Panc1 (cell line): ENCODE results near the gene RNF41. TPM values are rescaled to one million over a fixed set of nuclear protein-coding genes. Genes with fewer than 3 reads are reported as not detected.

Experiments
- ATAC-seq: fragments of 200-7000 bp; cut with Tn5 transposase; 2 replicates; pipeline ENCODE4 v1.9.1; 2020; ENCODE audit warnings: mild to moderate bottlenecking, moderate library complexity
- BruUV-seq: library from RNA; stranded (reverse); fragments of 400-500 nt; replicated peaks from 2 replicates; lab custom pipeline; 2021; lab: Mats Ljungman, UMichigan
- CTCF ChIA-PET: fragments of 300-600 bp; sonication (Branson Sonifier 250); formaldehyde crosslinking; loops from one replicate; lab custom pipeline; 2022; ENCODE audit warnings: antibody characterized with exemption; lab: Charles Lee
- POLR2A ChIA-PET: fragments of 300-600 bp; sonication (Branson Sonifier 250); formaldehyde crosslinking; loops from one replicate; lab custom pipeline; 2022; ENCODE audit warnings: antibody characterized with exemption; lab: Charles Lee
- DNase-seq: peaks from one replicate; pipeline ENCODE4 v3.0.0-alpha.2; 2010; ENCODE audit warnings: low read depth, low spot score
- H3K27ac ChIP-seq: 2 replicates; pipeline ENCODE4 v1.5.1; 2011; ENCODE audit warnings: mild to moderate bottlenecking, low read length, inconsistent platforms
- H3K27me3 ChIP-seq: fragments of 200-500 bp; sonication (Bioruptor generic); 2 replicates; pipeline ENCODE4 v1.6.0; 2014; ENCODE audit warnings: low read length, inconsistent platforms; ENCODE audit not compliant: control insufficient read depth, insufficient read depth
- H3K36me3 ChIP-seq: fragments of 200-500 bp; sonication (Bioruptor generic); 2 replicates; pipeline ENCODE4 v1.5.1; 2014; ENCODE audit warnings: inconsistent platforms, mild to moderate bottlenecking, low read length, moderate library complexity; ENCODE audit not compliant: control insufficient read depth, insufficient read depth
- H3K4me1 ChIP-seq: 2 replicates; pipeline ENCODE4 v1.5.1; 2011; ENCODE audit warnings: inconsistent platforms, mild to moderate bottlenecking, low read length, moderate library complexity; ENCODE audit not compliant: control insufficient read depth, insufficient read depth
- H3K4me3 ChIP-seq, 2 experiments: 2 replicates each; pipeline ENCODE4 v1.5.1; 2011 to 2012; ENCODE audit warnings: low read depth in 2 of 2, low read length in 2 of 2, mild to moderate bottlenecking in 2 of 2, inconsistent platforms in 1 of 2, moderate library complexity in 1 of 2
- H3K9me3 ChIP-seq: fragments of 200-500 bp; sonication (Bioruptor generic); 2 replicates; pipeline ENCODE4 v1.5.1; 2014; ENCODE audit warnings: low read depth, mild to moderate bottlenecking, inconsistent platforms, low read length, moderate library complexity; ENCODE audit not compliant: control insufficient read depth, insufficient read depth
- POLR2AphosphoS5 ChIP-seq: IDR thresholded peaks from 2 replicates; pipeline ENCODE4 v1.6.1; 2012; ENCODE audit warnings: mild to moderate bottlenecking, low read depth, low read length, moderate library complexity
- SIN3A ChIP-seq: IDR thresholded peaks from 2 replicates; pipeline ENCODE4 v1.6.1; 2012; ENCODE audit warnings: low read depth, mild to moderate bottlenecking, low read length, moderate library complexity, borderline replicate concordance; ENCODE audit not compliant: insufficient read depth
- in situ Hi-C: cut with HindIII; loops from 2 replicates; pipeline ENCODE4 v1.10.0; 2016; ENCODE audit warnings: low sequenced_read_pairs, low pct_unique_long_range_greater_than_20kb
- intact Hi-C: fragments of 100-400 bp; cut with micrococcal nuclease; formaldehyde crosslinking; loops from one replicate; pipeline ENCODE4 v1.10.0; 2022; ENCODE audit not compliant: unreplicated experiment
- total RNA-seq: library from RNA; stranded (reverse); gene quantifications from one replicate; pipeline ENCODE4 v1.2.1, GENCODE V29; 2021; ENCODE audit not compliant: unreplicated experiment
- TF ChIP-seq, protein P1 (sequence below), 2 experiments: IDR thresholded peaks; 2 replicates each; pipeline ENCODE4 v1.6.1; 2011 to 2012; ENCODE audit warnings: low read depth in 2 of 2, control low read depth in 1 of 2, low read length in 1 of 2, mild to moderate bottlenecking in 1 of 2, moderate library complexity in 1 of 2; ENCODE audit not compliant: insufficient read depth in 1 of 2
- TF ChIP-seq, protein P2 (sequence below): fragments of 450-650 bp; IDR thresholded peaks from 2 replicates; pipeline ENCODE4 v1.5.1; 2017; ENCODE audit warnings: mild to moderate bottlenecking

The RNF41 gene
- total RNA-seq, 1 experiment from 2014 or later, result 35.3 TPM

DNA sequence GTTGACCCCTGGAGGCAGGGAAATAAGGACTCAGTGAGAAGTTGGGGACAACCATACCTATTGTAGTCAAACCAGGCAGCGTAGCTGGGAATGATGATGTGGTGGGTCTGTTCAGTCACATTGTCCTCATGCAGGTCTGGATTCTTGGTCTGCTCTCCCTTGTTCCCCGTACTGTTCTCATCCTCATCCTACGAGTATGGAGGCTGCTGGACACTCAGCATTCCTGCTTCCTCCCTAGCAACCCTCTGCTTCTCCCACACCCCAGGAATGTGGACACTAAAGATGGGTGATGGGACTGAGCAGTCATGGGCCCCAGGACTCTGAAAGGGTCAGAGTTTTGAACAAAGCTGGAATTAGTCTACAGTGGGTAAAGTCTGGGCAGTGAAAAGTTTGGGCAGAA lies 43.4 kb downstream of the RNF41 start:
- intact Hi-C loops, result no loop called here
- POLR2A ChIA-PET, result no interaction called here

DNA sequence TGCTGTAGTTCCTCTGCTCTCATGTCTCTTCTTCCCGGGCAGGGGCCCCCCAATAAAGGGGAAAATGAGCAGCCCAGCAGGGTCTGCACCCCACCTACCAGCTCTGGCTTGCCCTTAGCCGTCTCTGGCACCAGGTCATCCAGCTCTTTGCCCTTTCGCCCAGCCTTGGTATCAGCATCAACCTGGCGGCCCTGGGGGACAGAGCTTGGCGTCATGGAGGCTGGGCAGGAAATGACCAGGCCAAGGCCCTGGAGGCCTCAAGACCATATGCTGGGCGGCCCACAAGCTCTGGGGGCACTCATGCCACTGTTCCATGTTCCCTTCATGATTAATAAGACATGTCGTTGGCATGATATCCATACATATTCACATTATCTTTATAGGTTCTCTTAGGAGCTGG lies 48.9 kb downstream of the RNF41 start:
- DNase-seq, result no peak
- ATAC-seq, result no peak
- ChIA-PET POLR2A (no interaction called here), CTCF (no interaction called here)
- H3K9me3 ChIP-seq, result no peaks in the 10 kb centered on the region
- BruUV-seq, result no TSS peak
- peaks cover 18% of the 10 kb centered on the region for H3K36me3 ChIP-seq
- intact Hi-C loops, result no loop called here
- TF ChIP-seq SIN3A (no peak), POLR2AphosphoS5 (no peak)
- TF ChIP-seq, protein P1, sequence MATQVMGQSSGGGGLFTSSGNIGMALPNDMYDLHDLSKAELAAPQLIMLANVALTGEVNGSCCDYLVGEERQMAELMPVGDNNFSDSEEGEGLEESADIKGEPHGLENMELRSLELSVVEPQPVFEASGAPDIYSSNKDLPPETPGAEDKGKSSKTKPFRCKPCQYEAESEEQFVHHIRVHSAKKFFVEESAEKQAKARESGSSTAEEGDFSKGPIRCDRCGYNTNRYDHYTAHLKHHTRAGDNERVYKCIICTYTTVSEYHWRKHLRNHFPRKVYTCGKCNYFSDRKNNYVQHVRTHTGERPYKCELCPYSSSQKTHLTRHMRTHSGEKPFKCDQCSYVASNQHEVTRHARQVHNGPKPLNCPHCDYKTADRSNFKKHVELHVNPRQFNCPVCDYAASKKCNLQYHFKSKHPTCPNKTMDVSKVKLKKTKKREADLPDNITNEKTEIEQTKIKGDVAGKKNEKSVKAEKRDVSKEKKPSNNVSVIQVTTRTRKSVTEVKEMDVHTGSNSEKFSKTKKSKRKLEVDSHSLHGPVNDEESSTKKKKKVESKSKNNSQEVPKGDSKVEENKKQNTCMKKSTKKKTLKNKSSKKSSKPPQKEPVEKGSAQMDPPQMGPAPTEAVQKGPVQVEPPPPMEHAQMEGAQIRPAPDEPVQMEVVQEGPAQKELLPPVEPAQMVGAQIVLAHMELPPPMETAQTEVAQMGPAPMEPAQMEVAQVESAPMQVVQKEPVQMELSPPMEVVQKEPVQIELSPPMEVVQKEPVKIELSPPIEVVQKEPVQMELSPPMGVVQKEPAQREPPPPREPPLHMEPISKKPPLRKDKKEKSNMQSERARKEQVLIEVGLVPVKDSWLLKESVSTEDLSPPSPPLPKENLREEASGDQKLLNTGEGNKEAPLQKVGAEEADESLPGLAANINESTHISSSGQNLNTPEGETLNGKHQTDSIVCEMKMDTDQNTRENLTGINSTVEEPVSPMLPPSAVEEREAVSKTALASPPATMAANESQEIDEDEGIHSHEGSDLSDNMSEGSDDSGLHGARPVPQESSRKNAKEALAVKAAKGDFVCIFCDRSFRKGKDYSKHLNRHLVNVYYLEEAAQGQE (IDR thresholded peaks at IDR 0.05; ENCODE audit: insufficient read depth in 1 of 2, low read depth in 2 of 2, low read length in 1 of 2), result no peak
- in situ Hi-C loops, result no loop called here
- H3K27ac ChIP-seq, result no peak overlapping the region
- no peaks in the 10 kb centered on the region for H3K27me3 ChIP-seq
- no peak overlapping the region for H3K4me3 ChIP-seq
- H3K4me1 ChIP-seq, result no peaks in the 10 kb centered on the region

More for the DNA sequence above, 43.4 kb downstream of the RNF41 start:
- Histone ChIP-seq H3K36me3 (peaks cover 37% of the 10 kb centered on the region), H3K9me3 (no peaks in the 10 kb centered on the region), H3K27ac (no peak overlapping the region), H3K27me3 (no peaks in the 10 kb centered on the region), H3K4me3 (no peak overlapping the region), H3K4me1 (no peaks in the 10 kb centered on the region)
- no peak for DNase-seq
- in situ Hi-C loops, result no loop called here
- no peak for TF ChIP-seq SIN3A
- TF ChIP-seq POLR2AphosphoS5, result 0 out of 2 replicates have a peak, but pooled peaks have one; percentile 31
- TF ChIP-seq, protein P2, sequence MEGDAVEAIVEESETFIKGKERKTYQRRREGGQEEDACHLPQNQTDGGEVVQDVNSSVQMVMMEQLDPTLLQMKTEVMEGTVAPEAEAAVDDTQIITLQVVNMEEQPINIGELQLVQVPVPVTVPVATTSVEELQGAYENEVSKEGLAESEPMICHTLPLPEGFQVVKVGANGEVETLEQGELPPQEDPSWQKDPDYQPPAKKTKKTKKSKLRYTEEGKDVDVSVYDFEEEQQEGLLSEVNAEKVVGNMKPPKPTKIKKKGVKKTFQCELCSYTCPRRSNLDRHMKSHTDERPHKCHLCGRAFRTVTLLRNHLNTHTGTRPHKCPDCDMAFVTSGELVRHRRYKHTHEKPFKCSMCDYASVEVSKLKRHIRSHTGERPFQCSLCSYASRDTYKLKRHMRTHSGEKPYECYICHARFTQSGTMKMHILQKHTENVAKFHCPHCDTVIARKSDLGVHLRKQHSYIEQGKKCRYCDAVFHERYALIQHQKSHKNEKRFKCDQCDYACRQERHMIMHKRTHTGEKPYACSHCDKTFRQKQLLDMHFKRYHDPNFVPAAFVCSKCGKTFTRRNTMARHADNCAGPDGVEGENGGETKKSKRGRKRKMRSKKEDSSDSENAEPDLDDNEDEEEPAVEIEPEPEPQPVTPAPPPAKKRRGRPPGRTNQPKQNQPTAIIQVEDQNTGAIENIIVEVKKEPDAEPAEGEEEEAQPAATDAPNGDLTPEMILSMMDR, result no peak
- TF ChIP-seq, protein P1 (IDR thresholded peaks at IDR 0.05; ENCODE audit: insufficient read depth in 1 of 2, low read depth in 2 of 2, low read length in 1 of 2), result no peak
- ATAC-seq, result no peak
- no TSS peak for BruUV-seq
- CTCF ChIA-PET, result no interaction called here
